Renal cortical epithelial cell (primary cell): Measurements from ENCODE around the gene RGS3. TPM values are rescaled to one million over a fixed set of nuclear protein-coding genes. Genes with fewer than 3 reads are reported as not detected.
A peak's percentile ranks its signal among the peaks of the same experiment; 100 is the strongest.

Experiments used
- DNase-seq: peaks from one replicate; pipeline ENCODE4 v3.0.0-alpha.2; 2011; ENCODE audit warnings: low read depth
- total RNA-seq: library from RNA; depleted of rRNA; stranded (reverse); fragments of >200 nt; gene quantifications from 2 replicates; pipeline ENCODE4 v1.2.3, GENCODE V29; 2014

Gene RGS3
- total RNA-seq, 1 donor from 2014 or later = 76.2 TPM

DNA sequence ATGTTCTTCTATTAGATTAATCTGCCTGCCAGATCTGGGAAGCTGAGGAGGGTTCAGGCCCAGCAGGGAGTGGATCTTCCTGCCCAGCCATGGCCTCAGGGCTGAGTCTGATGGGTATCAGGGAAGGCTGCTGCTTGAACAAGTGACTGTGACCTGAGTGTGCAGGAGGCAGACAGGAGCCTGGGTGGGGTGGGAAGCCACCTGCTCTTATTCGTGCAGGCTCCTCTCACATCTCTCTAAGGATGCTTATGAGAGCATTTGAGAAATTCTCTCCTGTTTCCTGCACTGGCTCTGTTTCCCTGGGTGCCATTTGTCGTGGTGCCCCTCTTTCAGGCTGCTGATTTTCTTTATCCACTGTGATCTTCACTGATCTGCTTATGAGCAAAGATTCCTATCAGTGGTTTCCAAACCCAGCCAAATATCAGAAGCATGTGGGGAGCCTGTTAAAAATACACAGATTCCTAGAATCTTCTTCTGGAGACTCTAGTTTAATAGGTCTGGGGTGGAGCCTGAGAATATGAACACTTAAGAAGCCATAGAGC lies 2.1 kb downstream of the RGS3 start:
- DNase-seq = no peak

DNA sequence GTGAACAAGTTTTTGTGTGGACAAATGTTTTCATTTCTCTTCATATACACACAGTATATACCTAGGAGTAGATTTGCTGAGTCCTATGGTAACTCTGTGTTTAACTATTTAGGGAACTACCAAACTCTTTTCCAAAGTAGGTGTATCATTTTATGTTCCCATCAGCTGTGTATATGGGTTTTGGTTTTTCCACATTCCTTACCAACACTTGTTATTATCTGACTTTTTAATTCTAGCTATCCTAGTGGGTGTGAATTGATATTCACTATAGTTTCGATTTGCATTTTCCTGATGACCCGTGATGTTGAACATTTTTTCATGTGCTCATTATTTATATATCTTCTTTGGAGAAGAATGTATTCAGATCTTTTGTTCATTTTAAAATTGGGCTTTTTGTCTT lies 3.7 kb downstream of the RGS3 start:
- DNase-seq = no peak

DNA sequence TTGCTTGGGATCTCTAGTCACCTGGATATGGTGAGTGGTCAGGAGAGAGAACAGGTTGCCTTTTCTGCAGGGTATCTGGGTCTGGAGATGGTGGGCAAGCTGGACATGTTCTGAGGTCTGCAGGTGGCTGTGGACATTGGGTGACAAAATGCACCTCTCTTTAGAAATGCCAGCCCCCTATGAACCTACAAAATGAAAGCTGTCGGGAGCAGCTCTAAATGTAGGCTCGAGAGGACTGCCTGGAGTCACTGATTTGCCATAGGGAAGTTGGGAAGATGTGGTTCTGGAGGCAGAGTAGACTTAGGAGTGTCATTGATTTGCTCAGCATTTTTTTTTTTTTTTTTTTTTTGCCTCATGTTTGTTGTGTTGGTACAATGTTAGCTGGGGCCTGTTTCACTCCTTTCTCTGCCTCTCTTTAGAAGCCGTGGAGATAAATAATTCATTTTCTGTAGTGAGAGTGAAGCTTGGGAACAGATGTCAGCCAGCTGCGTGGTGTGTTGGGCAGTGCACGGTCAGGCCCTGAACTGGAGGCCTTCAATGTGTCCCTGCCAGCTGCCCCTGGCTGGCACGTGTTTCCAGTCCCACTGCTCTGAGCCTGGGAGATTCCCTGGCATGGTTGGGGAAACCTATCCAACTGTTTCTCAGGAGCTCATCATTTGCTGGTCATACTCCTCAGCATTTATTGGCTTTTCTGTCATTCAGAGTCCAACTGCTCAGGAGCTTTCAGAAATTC lies 5.4 kb downstream of the RGS3 start:
- DNase-seq = peak; percentile 68

DNA sequence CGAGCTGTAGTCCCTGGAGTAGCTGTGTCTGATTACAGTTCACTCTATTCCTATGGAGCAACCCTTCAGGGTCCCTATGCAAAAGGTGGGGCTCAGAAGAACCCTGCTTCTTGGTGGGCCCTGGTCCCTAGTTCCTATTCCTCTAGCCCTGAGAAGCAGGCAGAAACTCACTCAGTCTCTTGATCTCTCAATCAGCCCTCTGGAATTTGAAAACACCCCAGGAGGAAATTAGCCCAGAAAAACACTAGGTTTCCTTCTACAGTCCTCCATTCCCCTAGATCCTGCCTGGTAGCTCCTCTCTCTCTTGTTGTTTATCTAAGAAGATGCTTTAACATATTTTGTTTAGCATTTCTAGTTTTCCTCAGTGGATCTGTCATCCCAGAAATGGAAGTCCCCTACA lies 7.6 kb downstream of the RGS3 start:
- no peak for DNase-seq

DNA sequence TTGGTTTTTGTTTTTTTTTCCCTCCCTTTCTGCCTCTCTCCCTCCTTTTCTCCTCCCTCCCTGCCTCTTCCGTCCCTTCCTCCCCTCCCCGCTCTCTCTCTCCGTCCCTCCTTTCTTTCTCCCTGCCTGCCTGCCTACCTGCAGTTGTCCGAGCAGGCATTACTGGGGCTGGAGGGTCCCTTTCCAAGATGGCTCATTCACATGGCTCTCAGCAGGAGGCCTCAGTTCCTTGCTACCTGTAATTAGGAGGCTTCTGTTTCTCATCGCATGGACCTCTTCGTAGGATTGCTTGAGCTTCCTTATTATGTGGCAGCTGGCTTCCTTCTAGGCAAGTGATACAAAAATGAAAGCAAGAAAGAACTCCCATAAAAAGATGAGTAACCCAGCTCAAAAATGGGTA lies 8.0 kb downstream of the RGS3 start:
- no peak for DNase-seq

DNA sequence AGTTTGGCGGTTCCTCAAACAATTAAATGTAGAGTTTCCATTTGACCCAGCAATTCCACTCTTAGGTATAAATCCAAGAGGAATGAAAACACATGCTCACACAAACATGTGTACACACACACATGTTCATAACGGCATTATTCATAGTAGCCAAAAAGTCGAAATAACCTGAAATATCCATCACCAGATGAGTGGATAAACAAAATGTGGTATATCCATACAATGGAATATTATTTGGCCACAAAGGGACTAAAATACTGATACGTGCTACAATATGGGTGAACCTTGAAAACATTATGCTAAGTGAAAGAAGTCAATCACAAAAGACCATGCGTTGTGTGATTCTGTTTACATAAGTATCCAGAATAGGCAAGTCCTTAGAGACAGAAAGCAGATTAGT lies 8.7 kb downstream of the RGS3 start:
- DNase-seq = no peak

DNA sequence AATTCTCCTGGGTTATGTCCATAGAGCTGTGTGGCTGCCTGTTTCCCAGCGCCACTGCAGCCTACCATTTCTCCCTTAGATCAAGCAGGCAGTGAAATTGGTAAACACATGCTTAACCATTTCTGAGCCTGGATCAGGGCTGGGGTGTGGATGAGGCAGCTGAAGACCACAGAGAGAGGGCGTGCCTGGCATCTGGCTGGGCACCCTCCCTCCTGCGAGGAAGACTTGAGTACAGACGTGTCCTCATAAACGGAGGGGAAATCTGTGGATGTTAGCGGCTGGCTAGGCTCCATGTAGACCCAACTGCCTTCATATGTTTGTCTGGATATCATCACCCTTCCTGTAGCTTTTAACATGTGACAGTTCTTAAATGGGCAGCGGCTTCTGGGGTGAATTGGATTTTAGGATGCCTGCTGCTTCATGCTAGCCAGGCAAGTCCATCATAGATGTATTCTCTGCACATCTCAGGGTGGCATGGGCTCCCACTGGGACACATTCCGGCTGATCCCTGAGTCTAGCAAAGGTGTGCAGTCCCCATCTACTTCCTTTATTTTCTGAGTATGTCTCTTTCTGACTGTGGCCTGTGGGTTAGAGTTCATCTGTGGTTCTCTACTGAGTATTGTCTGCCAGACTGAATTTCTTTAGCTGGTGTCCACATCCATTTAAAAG lies 11.0 kb downstream of the RGS3 start:
- no peak for DNase-seq

DNA sequence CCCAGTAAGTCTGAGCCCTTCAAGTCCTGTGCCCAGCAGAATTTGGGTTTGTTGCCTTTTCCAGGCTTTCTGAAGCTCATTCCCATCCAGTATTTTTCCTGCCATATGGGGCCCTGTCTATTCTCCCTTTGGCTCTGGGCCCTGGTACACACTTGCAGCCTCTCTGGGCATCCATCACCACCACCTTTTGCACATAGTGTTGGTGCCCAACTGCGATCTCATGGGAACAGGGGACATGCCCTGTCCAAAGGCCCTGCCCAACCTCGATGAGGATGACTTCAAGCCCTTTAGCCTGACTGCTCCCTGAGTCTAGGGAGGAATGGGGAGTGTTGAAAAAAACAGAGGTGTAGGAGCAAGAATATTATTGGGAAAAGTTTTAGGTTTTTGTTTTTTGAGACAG lies 11.5 kb downstream of the RGS3 start:
- no peak for DNase-seq

DNA sequence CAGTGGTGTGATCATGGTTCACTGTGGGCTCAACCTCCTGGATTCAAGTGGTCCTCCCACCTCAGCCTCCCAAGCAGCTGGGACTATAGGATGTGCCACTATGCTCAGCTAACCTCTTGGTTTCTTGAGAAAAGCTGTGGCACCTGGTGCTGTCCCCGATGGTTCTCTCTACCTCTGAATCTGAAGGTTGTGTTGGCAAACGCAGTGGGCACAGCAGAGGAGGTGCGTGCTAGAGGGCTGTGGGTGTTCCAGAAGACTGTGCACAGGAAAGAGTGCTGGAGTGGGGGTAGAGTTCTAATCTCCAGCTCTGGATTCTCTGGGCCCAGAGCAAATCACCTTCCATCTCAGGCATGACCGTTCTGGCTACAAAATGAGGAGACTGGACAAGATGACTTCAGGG lies 12.5 kb downstream of the RGS3 start:
- no peak for DNase-seq

DNA sequence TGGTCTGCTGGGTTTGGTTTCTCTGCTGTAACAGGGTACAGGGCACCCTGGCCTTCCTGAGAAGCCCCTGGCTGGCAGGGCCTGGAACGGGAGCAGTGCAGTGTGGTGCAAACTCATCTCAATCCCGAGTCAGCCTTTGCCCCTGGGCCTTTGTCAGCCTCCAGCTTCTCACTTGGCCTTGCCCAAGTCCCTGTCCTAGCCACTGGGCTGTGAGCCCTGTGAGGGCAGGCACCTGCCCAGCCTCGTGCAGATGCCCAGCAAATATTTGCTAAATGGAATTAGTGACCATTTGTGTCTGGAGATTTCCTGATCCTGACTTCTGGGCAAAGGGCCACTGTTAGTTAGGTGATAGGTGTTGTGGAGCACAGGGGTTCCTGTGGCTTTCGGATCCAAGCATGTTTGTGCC lies 13.0 kb downstream of the RGS3 start:
- no peak for DNase-seq

DNA sequence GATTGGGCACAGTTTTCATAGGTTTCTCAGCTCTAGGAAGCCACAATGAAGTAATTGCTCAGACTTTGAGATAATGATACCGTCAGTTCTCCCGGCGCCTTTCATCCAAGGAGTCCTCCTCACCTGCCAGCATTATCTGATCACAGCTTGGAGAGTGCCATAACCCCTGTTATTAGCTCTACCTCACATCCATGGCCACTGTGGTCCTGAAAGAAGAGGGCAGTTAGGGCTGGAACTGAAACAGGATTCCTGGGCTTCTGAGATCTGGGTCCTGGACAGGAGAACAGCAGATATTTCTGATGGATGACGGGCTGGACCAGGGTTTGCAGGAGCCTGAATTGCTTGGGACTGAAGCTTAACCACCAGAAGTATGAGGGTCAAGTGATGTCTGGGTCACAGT lies 13.5 kb downstream of the RGS3 start:
- DNase-seq = no peak

DNA sequence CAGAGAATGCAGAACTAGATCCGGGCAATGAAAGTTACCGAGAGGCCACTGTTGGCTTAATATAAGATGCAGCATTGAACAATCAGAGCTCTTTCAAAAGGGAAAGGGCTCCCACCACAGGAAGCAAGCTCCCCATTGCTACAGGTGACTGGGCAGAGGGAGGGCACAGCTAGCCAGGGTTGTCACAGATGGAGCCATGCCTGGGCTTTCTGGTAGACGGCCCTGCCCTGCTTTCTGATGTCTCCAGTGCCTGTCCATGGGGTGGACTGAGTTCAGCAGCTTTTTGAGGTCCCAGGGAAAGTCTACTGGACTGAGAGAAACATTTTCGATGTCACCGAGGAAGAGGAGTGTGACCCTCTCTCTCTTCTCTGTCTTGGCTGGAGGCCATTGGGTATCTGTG lies 14.1 kb downstream of the RGS3 start:
- DNase-seq = no peak

DNA sequence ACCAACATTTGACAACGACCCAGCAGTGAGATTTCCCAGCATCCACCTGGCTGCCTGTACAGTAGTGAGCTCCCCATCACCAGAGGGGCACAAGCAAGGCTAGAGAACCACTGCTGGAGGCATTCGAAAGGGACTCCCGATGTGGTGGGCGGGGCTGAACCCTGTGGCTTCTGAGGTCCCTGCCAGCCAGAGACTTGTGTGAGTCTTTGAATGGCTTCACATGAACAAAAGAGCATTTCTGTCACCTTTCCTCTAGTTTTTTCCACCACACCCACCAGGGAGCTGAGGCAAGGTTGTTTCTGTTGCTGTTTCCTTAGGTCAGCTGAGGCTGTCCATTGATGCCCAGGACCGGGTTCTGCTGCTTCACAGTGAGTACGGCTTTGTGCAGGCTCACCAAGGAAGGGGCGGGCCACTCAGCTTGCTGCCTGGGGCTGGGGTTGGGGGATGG lies 15.7 kb downstream of the RGS3 start:
- peak; percentile 42 for DNase-seq

DNA sequence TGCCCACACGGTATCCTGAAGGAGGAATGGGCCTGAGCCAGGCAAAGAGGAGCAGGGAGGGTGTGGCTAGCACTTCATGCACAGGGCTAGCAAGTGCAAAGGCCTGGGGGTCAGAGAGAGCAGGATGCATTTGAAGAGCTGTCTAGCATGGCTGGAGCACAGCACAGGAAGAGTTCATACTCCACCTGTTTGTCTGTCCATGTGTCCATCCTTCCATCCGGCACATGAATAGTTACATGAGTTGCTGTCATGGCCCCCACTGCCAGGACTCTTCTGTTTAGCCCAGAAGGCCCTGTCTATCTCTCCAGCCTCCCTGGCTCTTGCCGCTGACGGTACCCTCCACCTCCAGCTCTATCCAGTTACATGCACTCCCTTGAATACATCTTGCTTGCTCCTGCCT lies 17.1 kb downstream of the RGS3 start:
- no peak for DNase-seq

DNA sequence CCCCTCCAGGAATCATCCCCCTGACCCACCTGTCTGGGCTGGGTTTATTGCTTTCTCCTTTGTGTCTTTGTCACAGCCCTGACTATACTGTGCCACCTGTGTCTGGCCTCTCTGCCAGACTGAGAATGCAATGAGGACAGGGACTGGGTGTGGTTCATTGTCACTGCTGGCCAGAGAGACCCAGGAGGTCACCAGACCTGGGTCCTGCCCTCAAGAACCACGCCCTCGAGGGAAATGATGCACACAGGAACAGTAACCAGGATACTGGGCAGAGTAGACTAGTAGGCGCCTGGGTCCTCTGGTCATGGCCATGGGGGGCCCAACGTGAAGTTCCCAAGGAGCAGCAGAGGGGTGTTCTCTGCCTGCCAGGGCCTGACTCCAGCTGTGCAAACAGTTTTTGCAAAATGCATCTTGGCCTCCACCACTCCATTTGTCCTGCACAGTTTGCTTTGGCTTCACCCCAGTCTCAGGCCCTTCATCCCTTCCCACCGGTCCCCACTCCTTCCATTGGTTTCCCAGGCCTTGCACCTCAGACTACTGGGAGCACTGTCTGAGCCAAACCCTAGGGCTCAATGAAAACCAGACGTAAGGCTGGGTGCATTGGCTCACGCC lies 17.8 kb downstream of the RGS3 start:
- DNase-seq = no peak

DNA sequence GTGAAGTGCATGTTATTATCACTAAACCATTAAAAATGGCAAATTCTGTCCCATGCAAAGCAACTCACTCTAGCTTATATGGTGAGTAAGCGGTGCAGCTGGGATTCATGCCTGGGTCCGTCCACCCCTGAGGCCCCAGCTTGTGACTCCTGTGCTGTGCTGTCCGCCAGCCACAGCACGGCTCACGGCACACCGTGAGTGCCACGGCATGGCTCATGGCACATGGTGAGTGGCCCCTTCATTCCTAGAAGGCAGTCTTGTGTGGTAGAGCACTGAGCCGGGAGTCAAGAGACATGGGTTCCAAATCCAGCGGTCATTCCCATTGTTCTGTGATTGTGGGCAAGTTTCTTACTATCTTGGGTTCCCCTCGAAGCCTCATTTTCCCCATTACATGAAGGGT lies 18.8 kb downstream of the RGS3 start:
- DNase-seq = no peak

DNA sequence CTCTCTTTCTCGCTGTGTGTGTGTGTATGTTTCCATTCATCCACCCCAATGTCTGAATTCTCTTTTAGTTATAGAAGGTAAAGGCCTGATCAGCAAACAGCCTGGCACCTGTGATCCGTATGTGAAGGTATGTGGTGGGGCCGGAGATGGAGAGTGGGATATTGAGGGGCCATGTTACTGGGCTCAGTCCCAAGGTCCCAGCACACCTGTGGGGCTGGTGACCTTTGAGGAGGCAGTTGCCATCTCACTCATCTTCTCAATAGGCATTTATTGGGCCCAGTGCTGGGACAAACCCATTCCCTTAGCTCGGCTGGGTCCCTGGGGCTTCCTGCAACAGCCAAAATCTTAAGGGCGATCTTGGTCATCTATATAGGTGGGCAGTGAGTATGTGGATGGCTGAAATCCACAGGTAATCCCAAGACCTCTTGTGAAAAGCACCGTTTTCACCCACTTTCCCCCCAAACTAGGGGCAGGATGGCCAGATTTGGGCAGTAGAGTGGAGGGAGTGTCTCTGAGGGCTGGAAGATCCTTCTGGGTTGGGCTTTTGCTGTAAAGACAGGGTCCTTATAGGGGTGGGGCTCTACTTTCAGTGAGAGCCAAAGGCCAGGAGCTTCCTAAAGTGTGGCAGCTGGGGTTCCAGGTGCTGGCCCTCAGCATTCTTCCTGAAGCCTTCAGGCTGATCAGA lies 19.6 kb downstream of the RGS3 start:
- no peak for DNase-seq

DNA sequence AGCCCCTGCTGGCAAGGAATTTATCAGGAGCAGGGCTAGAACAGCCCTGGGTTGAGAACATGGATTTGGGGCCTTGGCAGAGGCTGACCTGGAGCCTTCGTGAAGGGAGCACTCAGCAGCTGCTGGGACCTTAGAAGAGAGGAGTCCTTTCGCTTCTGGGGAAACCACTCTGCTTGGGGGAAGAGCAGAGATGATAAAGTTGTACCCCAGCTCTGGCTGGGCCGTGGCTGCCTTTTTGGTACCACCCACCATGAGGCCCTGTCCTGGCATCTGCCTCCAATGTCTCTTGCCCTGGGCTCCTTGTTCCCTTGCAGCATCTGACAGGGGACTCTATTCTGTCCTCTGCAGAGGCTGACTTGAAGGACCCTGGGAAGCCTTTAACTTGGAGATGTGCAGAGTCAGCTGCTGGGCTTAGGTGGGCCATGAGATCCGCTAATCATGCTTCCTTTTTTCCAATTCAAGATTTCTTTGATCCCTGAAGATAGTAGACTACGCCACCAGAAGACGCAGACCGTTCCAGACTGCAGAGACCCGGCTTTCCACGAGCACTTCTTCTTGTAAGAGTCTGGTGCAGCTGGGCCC lies 20.2 kb downstream of the RGS3 start:
- no peak for DNase-seq

DNA sequence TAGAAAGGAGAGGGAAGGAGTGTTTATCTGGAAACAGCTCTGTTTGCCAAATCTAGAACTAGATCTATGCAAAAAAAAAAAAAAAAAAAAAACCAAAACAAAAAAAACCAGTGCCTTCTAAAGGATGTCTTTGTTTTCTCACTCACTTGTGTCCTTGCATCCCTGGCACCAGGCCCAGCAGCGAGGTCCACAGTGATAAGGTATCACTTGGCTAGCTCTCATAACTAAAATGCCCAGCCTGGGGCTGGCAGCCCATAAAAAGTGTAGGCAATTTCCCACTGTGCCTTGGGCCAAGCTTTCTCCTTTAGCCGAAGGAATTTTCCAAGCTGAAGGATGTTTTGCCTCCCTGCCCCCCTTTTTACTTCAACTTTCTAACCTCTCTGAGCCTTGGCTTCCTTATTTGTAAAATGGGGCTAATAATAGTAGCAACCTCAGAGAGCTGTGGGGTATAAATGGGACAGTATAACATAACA lies 20.8 kb downstream of the RGS3 start:
- no peak for DNase-seq

DNA sequence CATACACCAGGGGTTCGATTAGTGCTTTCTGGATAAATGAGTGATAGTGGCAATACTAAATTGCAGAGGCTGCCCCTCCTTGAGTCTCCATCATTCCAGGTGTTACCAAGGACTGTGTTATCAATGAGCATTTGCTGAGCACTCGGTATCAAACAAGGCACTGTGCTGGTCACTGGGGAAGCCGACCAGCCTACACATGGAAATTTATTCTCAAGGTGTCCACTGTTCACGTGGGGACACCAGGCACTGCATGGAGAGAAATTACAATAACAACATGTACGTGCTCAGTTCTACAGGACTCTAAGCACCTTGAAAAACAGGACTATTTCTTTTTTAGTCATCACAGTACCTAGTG lies 22.2 kb downstream of the RGS3 start:
- no peak for DNase-seq

DNA sequence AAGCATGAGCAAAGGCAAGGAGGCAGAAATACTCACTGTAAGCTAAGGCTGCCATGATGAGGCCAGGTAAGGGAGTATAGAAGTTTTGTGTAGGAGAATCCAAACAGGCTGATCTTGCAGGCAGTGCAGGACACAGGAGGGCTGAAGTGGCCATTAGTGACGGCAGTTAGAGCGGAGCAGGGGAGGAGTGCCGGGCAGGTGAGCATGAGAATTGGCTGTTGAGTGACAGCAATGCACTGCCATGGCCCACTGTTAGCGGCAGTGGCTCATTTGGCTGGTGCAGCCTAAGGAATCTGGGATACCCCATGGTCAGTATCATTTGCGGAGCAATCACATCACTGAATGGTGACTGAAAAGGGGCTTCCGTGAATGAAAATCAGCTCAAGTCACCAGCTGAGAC lies 22.8 kb downstream of the RGS3 start:
- no peak for DNase-seq

DNA sequence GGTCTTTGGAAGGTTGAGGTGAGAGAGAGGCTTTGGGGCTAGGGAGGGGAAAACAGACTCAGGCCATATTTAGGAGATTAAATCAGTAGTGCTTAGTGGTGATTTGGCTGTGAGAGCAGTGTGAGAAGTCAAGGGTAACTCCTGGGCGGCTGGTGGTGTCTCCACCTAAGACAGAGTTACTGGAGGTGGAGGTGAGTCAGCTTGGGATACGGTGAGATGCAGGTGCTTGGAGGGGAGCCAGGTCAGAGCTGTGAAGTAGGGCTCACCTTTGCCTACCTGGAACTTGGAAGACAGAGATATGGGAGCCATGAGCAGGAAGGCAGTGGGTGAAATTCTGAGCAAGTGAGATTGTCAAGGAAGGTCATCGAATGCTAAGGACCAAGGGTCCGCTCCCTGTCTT lies 24.5 kb downstream of the RGS3 start:
- DNase-seq = no peak
